Body of pancreas (tissue), 4 donors: ENCODE data around the gene TBC1D16. TPM values are rescaled to one million over a fixed set of nuclear protein-coding genes. Genes with fewer than 3 reads are reported as not detected.
"Not testable (repeated sequence)": the region's sequence is repeated elsewhere in the genome, so short reads cannot be mapped to it uniquely, and the experiment has no call there.

ENCODE experiments used
- ATAC-seq: fragments of 150-250 bp; one replicate; pipeline ENCODE4 v1.9.1; 2016
- DNase-seq, 4 donors: peaks; one replicate each; pipeline ENCODE4 v3.0.0-alpha.2; 2019
- H3K27ac ChIP-seq, 4 donors: fragments of 200-600 bp; sonication (generic); 1 replicate in 3 of 4; 2 replicates in 1 of 4; pipeline versions ENCODE4 v1.5.1 to v1.6.1; 2016 to 2019; ENCODE audit warnings: mild to moderate bottlenecking in 1 of 4, mixed read lengths in 1 of 4, moderate library complexity in 1 of 4
- H3K27me3 ChIP-seq, 2 donors: fragments of 200-600 bp; sonication (generic); one replicate each; pipeline ENCODE4 v1.6.0; 2016; ENCODE audit warnings: mild to moderate bottlenecking in 1 of 2
- H3K36me3 ChIP-seq, 2 donors: fragments of 200-600 bp; sonication (generic); replicated peaks in 1 of 2; 2 replicates each; pipeline ENCODE4 v1.5.1; 2016; ENCODE audit warnings: low read depth in 2 of 2; ENCODE audit not compliant: insufficient read depth in 1 of 2
- H3K4me1 ChIP-seq: fragments of 200-600 bp; sonication (generic); one replicate; pipeline ENCODE4 v1.6.0; 2016
- H3K4me3 ChIP-seq, 2 donors: fragments of 200-600 bp; sonication (generic); 1 replicate in 1 of 2; 2 replicates in 1 of 2; pipeline ENCODE4 v1.5.1; 2016 to 2019
- H3K9me3 ChIP-seq, 3 donors: fragments of 200-600 bp; sonication (generic); 1 replicate in 2 of 3; 2 replicates in 1 of 3; pipeline ENCODE4 v1.5.1; 2016
- CTCF ChIP-seq, 7 experiments: fragments of 450-650 bp in 4 of 7; fragments of 200-600 bp in 3 of 7; sonication (generic) in 3 of 7; IDR thresholded peaks; one replicate each; pipeline ENCODE4 v1.5.1; 2016 to 2019; ENCODE audit warnings: antibody characterized with exemption in 7 of 7
- POLR2A ChIP-seq, 3 donors: fragments of 450-650 bp; IDR thresholded peaks; one replicate each; pipeline ENCODE4 v1.6.1; 2016; ENCODE audit warnings: antibody characterized with exemption in 3 of 3, mild to moderate bottlenecking in 2 of 3
- WGBS, 2 donors: methylation state at CpG; one replicate each; pipeline ENCODE4 v1.1.5; 2017; 5-methylcytosine and 5-hydroxymethylcytosine counted together
- intact Hi-C: fragments of 100-400 bp; cut with DNase I; formaldehyde crosslinking; loops from one replicate; pipeline ENCODE4 v1.15.1; 2023
- total RNA-seq, 2 donors: library from RNA; depleted of rRNA; stranded (reverse); fragments of >200 nt; gene quantifications; one replicate each; pipeline ENCODE4 v1.1.0, GENCODE V29; 2016

TBC1D16 gene
- total RNA-seq, 2 donors from 2014 or later: 21.0 to 37.2 TPM

DNA sequence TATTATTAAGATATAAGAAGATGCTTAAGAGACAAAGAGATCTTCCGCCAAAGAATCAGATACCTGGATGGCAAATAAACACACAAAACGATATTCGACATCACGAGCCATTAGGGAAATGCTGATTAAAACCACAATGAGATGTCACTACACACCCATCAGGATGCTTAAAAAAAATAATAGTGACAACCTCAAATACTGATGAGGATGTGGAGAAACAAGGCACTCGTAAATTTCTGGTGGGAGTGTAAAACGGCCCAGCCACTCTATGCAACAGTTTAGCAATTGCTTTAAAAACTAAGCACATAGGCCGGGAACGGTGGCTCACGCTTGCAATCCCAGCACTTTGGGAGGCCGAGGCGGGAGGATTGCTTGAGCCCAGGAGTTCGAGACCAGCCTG lies 39.4 kb downstream of the TBC1D16 start:
- H3K4me3 ChIP-seq: no peak overlapping the region
- ATAC-seq: no peak
- peaks cover 31% of the 10 kb centered on the region for H3K4me1 ChIP-seq
- no peaks in the 10 kb centered on the region for H3K9me3 ChIP-seq
- no peak for DNase-seq
- H3K27ac ChIP-seq: no peak overlapping the region
- intact Hi-C loops: no loop called here
- no peaks in the 10 kb centered on the region for H3K27me3 ChIP-seq
- TF ChIP-seq CTCF (IDR thresholded peaks at IDR 0.05) (no peak), POLR2A (IDR thresholded peaks at IDR 0.05) (no peak)
- H3K36me3 ChIP-seq: no peaks in the 10 kb centered on the region
- 79 to 87% methylated on average over 12 of the region's 12 CpGs for whole genome bisulfite sequencing, 2 donors

- TF ChIP-seq POLR2A (IDR thresholded peaks at IDR 0.05) (no peak), CTCF (IDR thresholded peaks at IDR 0.05) (no peak)
- intact Hi-C loops: no loop called here
- H3K4me1 ChIP-seq: peaks cover 35% of the 10 kb centered on the region
- no peaks in the 10 kb centered on the region for H3K9me3 ChIP-seq
- WGBS, 2 donors: 93 to 94% methylated on average over 8 of the region's 8 CpGs
- H3K4me3 ChIP-seq: no peak overlapping the region
- H3K36me3 ChIP-seq: no peaks in the 10 kb centered on the region
- ATAC-seq (no peak), DNase-seq (no peak)
- no peak overlapping the region for H3K27ac ChIP-seq
- no peaks in the 10 kb centered on the region for H3K27me3 ChIP-seq
Measured at GRCh38 chr17:79995696-79996095, 40.0 kb downstream of the TBC1D16 start.

DNA sequence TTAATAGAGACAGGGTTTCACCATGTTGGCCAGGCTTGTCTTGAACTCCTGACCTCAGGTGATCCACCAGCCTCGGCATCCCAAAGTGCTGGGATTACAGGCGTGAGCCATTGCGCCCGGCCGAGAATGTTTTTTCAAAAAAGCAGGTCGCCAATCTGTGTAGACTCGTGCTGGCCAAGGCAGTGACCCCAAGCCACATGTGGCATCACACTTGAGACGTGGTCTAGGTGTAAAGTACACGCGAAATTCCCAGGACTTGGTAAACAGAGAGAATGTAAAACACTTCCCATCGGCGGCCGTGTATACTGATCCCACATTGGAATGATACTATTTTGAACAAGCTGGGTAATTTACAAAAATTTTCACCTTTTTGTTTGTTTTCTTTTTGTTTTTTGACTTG lies 41.1 kb downstream of the TBC1D16 start:
- Histone ChIP-seq H3K4me1 (peaks cover 42% of the 10 kb centered on the region), H3K27ac (peak overlapping the region in 1 of 4 donors; percentile 71)
- no peak for ATAC-seq

DNA sequence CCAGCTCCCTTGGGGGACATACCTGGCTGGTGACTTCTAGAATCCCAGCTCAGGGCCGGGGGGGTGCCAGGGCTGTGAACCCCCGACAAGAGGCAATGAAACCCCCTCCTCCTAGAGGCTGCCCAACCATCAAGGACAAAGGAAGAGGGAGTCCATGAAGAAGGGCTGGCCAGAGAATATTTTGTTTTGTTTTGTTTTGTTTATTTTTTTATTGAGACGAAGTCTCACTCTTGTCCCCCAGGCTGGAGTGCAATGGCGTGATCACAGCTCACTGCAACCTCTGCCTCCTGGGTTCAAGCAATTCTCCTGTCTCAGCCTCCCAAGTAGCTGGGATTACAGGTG lies 41.5 kb downstream of the TBC1D16 start:
- DNase-seq, H3K9me3 ChIP-seq, H3K36me3 ChIP-seq, ATAC-seq, intact Hi-C loops, H3K27me3 ChIP-seq, H3K4me3 ChIP-seq: not testable (repeated sequence)
- Histone ChIP-seq H3K4me1 (peaks cover 46% of the 10 kb centered on the region), H3K27ac (peak overlapping the region; percentile 55 to 71 (median 56))
- 58 to 90% methylated on average over 4 of the region's 4 CpGs for WGBS, 2 donors

More for the DNA sequence above, 41.1 kb downstream of the TBC1D16 start:
- Histone ChIP-seq H3K27me3 (no peaks in the 10 kb centered on the region), H3K36me3 (no peaks in the 10 kb centered on the region), H3K4me3 (no peak overlapping the region), H3K9me3 (no peaks in the 10 kb centered on the region)
- intact Hi-C loops: no loop called here
- 93 to 95% methylated on average over 13 of the region's 13 CpGs for WGBS, 2 donors
- no peak for DNase-seq
- no peak for TF ChIP-seq CTCF (IDR thresholded peaks at IDR 0.05)
- TF ChIP-seq POLR2A (IDR thresholded peaks at IDR 0.05): no peak

DNA sequence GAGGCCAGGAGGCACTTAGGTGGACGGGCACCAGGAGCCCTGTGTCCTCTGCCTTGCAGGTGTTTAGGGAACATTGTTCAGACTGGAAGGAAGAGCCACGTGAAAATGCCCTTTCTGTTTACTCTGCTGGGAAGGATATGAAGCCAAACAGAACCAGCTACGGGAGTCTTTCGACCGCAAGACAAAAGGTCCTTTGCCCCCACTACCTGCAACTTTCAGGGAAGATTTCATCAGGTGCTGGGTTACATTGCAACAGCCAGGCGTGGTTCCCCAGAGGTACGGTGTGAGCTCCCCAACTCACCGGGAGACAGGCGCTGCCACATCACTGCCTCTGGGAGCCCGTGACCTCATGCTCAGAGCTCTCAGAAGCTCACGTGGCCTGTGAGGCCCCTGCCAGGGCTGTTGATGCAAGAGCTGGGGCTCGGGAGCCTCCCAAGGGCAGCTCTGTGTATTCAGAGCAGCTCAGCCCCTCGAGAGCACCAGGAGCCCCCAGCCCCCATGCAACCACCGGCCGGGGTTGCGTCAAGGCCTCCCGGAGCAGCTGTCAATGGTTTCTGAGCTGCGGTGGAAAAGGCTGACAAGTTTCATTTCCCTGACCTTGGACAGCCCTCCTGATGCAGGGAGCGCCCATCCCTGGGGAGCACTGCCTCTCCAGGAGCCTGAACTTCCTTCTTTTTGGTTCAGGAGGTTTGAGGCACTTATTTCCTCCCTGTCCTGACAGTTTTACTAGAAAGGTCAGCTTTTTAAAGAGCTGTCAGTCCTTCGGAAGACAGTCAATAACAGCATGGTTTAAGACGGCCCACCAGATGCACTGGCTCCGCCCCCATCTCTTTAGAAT lies 42.1 kb downstream of the TBC1D16 start:
- TF ChIP-seq POLR2A (IDR thresholded peaks at IDR 0.05): peak in 1 of 3 donors; percentile 18
- TF ChIP-seq CTCF (IDR thresholded peaks at IDR 0.05): peak in 1 of 7 experiments; percentile 8
- ATAC-seq: peak; percentile 71

More for the DNA sequence above, 42.1 kb downstream of the TBC1D16 start:
- H3K36me3 ChIP-seq: no peaks in the 10 kb centered on the region
- H3K4me3 ChIP-seq: no peak overlapping the region
- H3K9me3 ChIP-seq: no peaks in the 10 kb centered on the region
- no peaks in the 10 kb centered on the region for H3K27me3 ChIP-seq
- WGBS, 2 donors: 27 to 34% methylated on average over 12 to 22 of the region's 22 CpGs
- peak overlapping the region; percentile 55 to 71 (median 56) for H3K27ac ChIP-seq
- peaks cover 52% of the 10 kb centered on the region for H3K4me1 ChIP-seq
- peak; percentile 68 to 87 (median 80) for DNase-seq
- intact Hi-C loops: no loop called here
